ENCODE results near the gene COMT. TPM values are rescaled to one million over a fixed set of nuclear protein-coding genes. Genes with fewer than 3 reads are reported as not detected.

The COMT gene
- total and polyA plus RNA-seq, 2 of the 4 experiments (the other 2 are of a cell fraction) = 202 to 347 TPM

- Histone ChIP-seq H3K4me3 (ENCODE audit: insufficient read depth, low read depth, low read length) (no peak overlapping the region), H4K5ac (ENCODE audit: low read depth, low read length) (no peak overlapping the region), H3K14ac (replicated peaks; ENCODE audit: low read depth, low read length) (no peak overlapping the region), H3K4ac (ENCODE audit: low read depth, low read length) (no peak overlapping the region), H3K9ac (ENCODE audit: low read depth, low read length) (no peak overlapping the region), H2BK20ac (ENCODE audit: low read depth, low read length) (no peak overlapping the region), H2BK5ac (ENCODE audit: low read depth, low read length, poor library complexity, severe bottlenecking) (no peak overlapping the region), H2AK5ac (ENCODE audit: low read depth, low read length) (no peak overlapping the region), H3K9me3 (ENCODE audit: control insufficient read depth, insufficient read depth, low read length) (no peaks in the 10 kb centered on the region), H4K20me1 (ENCODE audit: insufficient read depth, low read length) (no peaks in the 10 kb centered on the region), H2AK9ac (replicated peaks; ENCODE audit: low read depth, low read length, poor library complexity) (no peak overlapping the region), H3K18ac (ENCODE audit: low read depth, low read length) (no peak overlapping the region), H3K27me3 (ENCODE audit: control insufficient read depth, insufficient read depth, low read length) (no peaks in the 10 kb centered on the region), H3K27ac (ENCODE audit: insufficient read depth, low read length) (no peak overlapping the region), H3K79me1 (ENCODE audit: low read depth in 1 of 2, low read length in 2 of 2) (0 out of 4 replicates have a peak, but pooled peaks cover 0 to 4% of the 10 kb centered on the region in 2 experiments), H3K4me1 (ENCODE audit: control insufficient read depth, insufficient read depth, low read length) (peaks cover 7% of the 10 kb centered on the region), H3K23ac (ENCODE audit: low read depth, low read length) (no peak overlapping the region), H2BK120ac (ENCODE audit: low read depth, low read length) (no peak overlapping the region), H4K91ac (ENCODE audit: insufficient read depth, low read depth, low read length) (no peak overlapping the region), H4K8ac (ENCODE audit: low read depth in 2 of 2, low read length in 2 of 2) (no peak overlapping the region), H3K56ac (ENCODE audit: extremely low read depth, insufficient read depth, low read length) (no peak overlapping the region), H2BK15ac (ENCODE audit: low read depth, low read length) (no peak overlapping the region), H3K36me3 (ENCODE audit: control insufficient read depth, insufficient read depth, low read length) (peaks cover 6% of the 10 kb centered on the region), H3K9me1 (ENCODE audit: insufficient read depth, low read length) (0 out of 2 replicates have a peak, but pooled peaks cover 2% of the 10 kb centered on the region), H2AFZ (replicated peaks; ENCODE audit: low read length, poor library complexity) (no peak overlapping the region), H3K4me2 (ENCODE audit: low read depth, low read length) (no peak overlapping the region)
- intact Hi-C loops (cut with micrococcal nuclease) (no loop called here), dilution Hi-C loops (cut with HindIII; ENCODE audit: low sequenced_read_pairs, unreplicated experiment) (no loop called here), in situ Hi-C loops (cut with MboI; ENCODE audit: low sequenced_read_pairs) (no loop called here)
- POLR2A ChIA-PET (ENCODE audit: unreplicated experiment) = no interaction called here
- no TSS peak for BruUV-seq (replicated peaks)
- ATAC-seq (ENCODE audit: low read depth) (peak; percentile 54), DNase-seq (no peak)
- TF ChIP-seq SMC3 (IDR thresholded peaks at IDR 0.05; ENCODE audit: low read depth, low read length) = no peak
- TF ChIP-seq BHLHE40 (IDR thresholded peaks at IDR 0.05; ENCODE audit: low read depth, low read length) = no peak
- no peak for TF ChIP-seq POLR2A (IDR thresholded peaks at IDR 0.05; ENCODE audit: low read depth, low read length)
- no peak for TF ChIP-seq CTCF (conservative IDR thresholded peaks at IDR 0.05; ENCODE audit: low read depth, low read length)
- no peak for TF ChIP-seq MAZ (IDR thresholded peaks at IDR 0.05; ENCODE audit: borderline replicate concordance, low read depth, low read length)
- no peak for TF ChIP-seq MXI1 (IDR thresholded peaks at IDR 0.05; ENCODE audit: borderline replicate concordance, low read depth, low read length)
- TF ChIP-seq RAD21 (IDR thresholded peaks at IDR 0.05; ENCODE audit: low read length) = no peak
- no peak for TF ChIP-seq RCOR1 (IDR thresholded peaks at IDR 0.05; ENCODE audit: insufficient replicate concordance, low read length)
- TF ChIP-seq NFE2L2 (IDR thresholded peaks at IDR 0.05; ENCODE audit: low read depth, low read length) = no peak
- no peak for TF ChIP-seq MAFK (IDR thresholded peaks at IDR 0.05; ENCODE audit: low read depth, low read length)
- CTCF ChIA-PET = interaction anchor here (2.5 kb wide), 1 partner anchor 172 kb away, joined by 10 read pairs; no protein-coding TSS in a partner anchor
- 83% methylated on average over 7 of the region's 9 CpGs; no CpG with 5 or more reads in 1 of the 2 experiments for WGBS, 2 experiments (ENCODE audit: extremely low coverage in 2 of 2, insufficient read length in 1 of 2)
Measured at GRCh38 chr22:19903031-19903430, 38.5 kb upstream of the COMT start.
